NT2/D1 (cell line): ENCODE results near the gene EPB41L4A.
A peak's percentile ranks its signal among the peaks of the same experiment; 100 is the strongest.

Source experiments
- DNase-seq: peaks from one replicate; pipeline ENCODE4 v3.0.0-alpha.2; 2011; ENCODE audit warnings: low read depth, low spot score
- H3K27me3 ChIP-seq: 2 replicates; pipeline ENCODE4 v1.6.0; 2011; ENCODE audit warnings: mild to moderate bottlenecking; ENCODE audit not compliant: insufficient read length, insufficient read depth
- H3K36me3 ChIP-seq: 2 replicates; pipeline ENCODE4 v1.6.1; 2011; ENCODE audit warnings: mild to moderate bottlenecking, low read length, mixed read lengths; ENCODE audit not compliant: insufficient read depth, insufficient read length
- H3K4me1 ChIP-seq: 2 replicates; pipeline ENCODE4 v1.5.1; 2011; ENCODE audit not compliant: insufficient read depth, insufficient read length
- H3K4me3 ChIP-seq: 2 replicates; pipeline ENCODE4 v1.5.1; 2011; ENCODE audit warnings: low read depth; ENCODE audit not compliant: insufficient read length
- H3K9ac ChIP-seq: 2 replicates; pipeline ENCODE4 v1.6.0; 2011; ENCODE audit warnings: low read depth; ENCODE audit not compliant: insufficient read length
- H3K9me3 ChIP-seq: 2 replicates; pipeline ENCODE4 v1.5.1; 2011; ENCODE audit warnings: mild to moderate bottlenecking, low read length; ENCODE audit not compliant: insufficient read depth
- SUZ12 ChIP-seq: IDR thresholded peaks from 2 replicates; pipeline ENCODE4 v1.6.1; 2011; ENCODE audit not compliant: insufficient read length, insufficient read depth; ENCODE audit errors: extremely low read depth
- YY1 ChIP-seq: IDR thresholded peaks from 2 replicates; pipeline ENCODE4 v1.6.1; 2011; ENCODE audit not compliant: insufficient read length, insufficient read depth
- ZNF274 ChIP-seq: IDR thresholded peaks from 2 replicates; pipeline ENCODE4 v1.6.1; 2011; ENCODE audit warnings: mild to moderate bottlenecking, low read depth, low read length

Gene EPB41L4A

GRCh38 chr5:112253478-112254250 is 165.4 kb downstream of the EPB41L4A start:
- no peak for DNase-seq
- TF ChIP-seq SUZ12: no peak
- TF ChIP-seq ZNF274: no peak
- no peak for TF ChIP-seq YY1
- no peaks in the 10 kb centered on the region for H3K9me3 ChIP-seq
- H3K4me3 ChIP-seq: no peak overlapping the region
- H3K4me1 ChIP-seq: no peaks in the 10 kb centered on the region
- H3K9ac ChIP-seq: no peak overlapping the region
- no peaks in the 10 kb centered on the region for H3K27me3 ChIP-seq
- H3K36me3 ChIP-seq: no peaks in the 10 kb centered on the region

- DNase-seq: no peak
- Histone ChIP-seq H3K9me3 (no peaks in the 10 kb centered on the region), H3K9ac (no peak overlapping the region), H3K4me3 (no peak overlapping the region), H3K4me1 (no peaks in the 10 kb centered on the region), H3K27me3 (no peaks in the 10 kb centered on the region), H3K36me3 (no peaks in the 10 kb centered on the region)
- TF ChIP-seq ZNF274 (no peak), YY1 (no peak)
Observed at GRCh38 chr5:112250551-112250950, 168.5 kb downstream of the EPB41L4A start.

- H3K9me3 ChIP-seq: no peaks in the 10 kb centered on the region
- TF ChIP-seq YY1 (no peak), SUZ12 (no peak), ZNF274 (no peak)
Observed at GRCh38 chr5:112248623-112249022, 170.5 kb downstream of the EPB41L4A start.

GRCh38 chr5:112247960-112248359 is 171.1 kb downstream of the EPB41L4A start:
- no peak overlapping the region for H3K9ac ChIP-seq
- H3K36me3 ChIP-seq: no peaks in the 10 kb centered on the region
- H3K9me3 ChIP-seq: no peaks in the 10 kb centered on the region
- no peak for DNase-seq
- no peak overlapping the region for H3K4me3 ChIP-seq
- no peaks in the 10 kb centered on the region for H3K27me3 ChIP-seq
- H3K4me1 ChIP-seq: no peaks in the 10 kb centered on the region
- TF ChIP-seq YY1 (no peak), ZNF274 (no peak), SUZ12 (no peak)

More at GRCh38 chr5:112248623-112249022, 170.5 kb downstream of the EPB41L4A start:
- Histone ChIP-seq H3K4me3 (no peak overlapping the region), H3K9ac (no peak overlapping the region), H3K36me3 (no peaks in the 10 kb centered on the region), H3K27me3 (no peaks in the 10 kb centered on the region), H3K4me1 (no peaks in the 10 kb centered on the region)
- no peak for DNase-seq

GRCh38 chr5:112245656-112246055 is 173.4 kb downstream of the EPB41L4A start:
- H3K9me3 ChIP-seq: no peaks in the 10 kb centered on the region
- no peak overlapping the region for H3K9ac ChIP-seq
- DNase-seq: no peak
- TF ChIP-seq YY1: no peak
- TF ChIP-seq SUZ12: no peak
- TF ChIP-seq ZNF274: no peak
- H3K36me3 ChIP-seq: no peaks in the 10 kb centered on the region
- no peak overlapping the region for H3K4me3 ChIP-seq
- no peaks in the 10 kb centered on the region for H3K27me3 ChIP-seq
- no peaks in the 10 kb centered on the region for H3K4me1 ChIP-seq

- no peaks in the 10 kb centered on the region for H3K4me1 ChIP-seq
- H3K9me3 ChIP-seq: no peaks in the 10 kb centered on the region
- no peaks in the 10 kb centered on the region for H3K27me3 ChIP-seq
- no peak for DNase-seq
- H3K4me3 ChIP-seq: no peak overlapping the region
- no peak overlapping the region for H3K9ac ChIP-seq
- no peaks in the 10 kb centered on the region for H3K36me3 ChIP-seq
- TF ChIP-seq ZNF274: no peak
Observed at GRCh38 chr5:112239996-112240395, 179.1 kb downstream of the EPB41L4A start.

- DNase-seq: no peak
- H3K9ac ChIP-seq: no peak overlapping the region
- H3K36me3 ChIP-seq: no peaks in the 10 kb centered on the region
- H3K4me1 ChIP-seq: no peaks in the 10 kb centered on the region
- no peak overlapping the region for H3K4me3 ChIP-seq
- no peaks in the 10 kb centered on the region for H3K9me3 ChIP-seq
- TF ChIP-seq ZNF274: no peak
- no peak for TF ChIP-seq YY1
- no peak for TF ChIP-seq SUZ12
- H3K27me3 ChIP-seq: no peaks in the 10 kb centered on the region
Observed at GRCh38 chr5:112238473-112238872, 180.6 kb downstream of the EPB41L4A start.

GRCh38 chr5:112237456-112237855 is 181.6 kb downstream of the EPB41L4A start:
- Histone ChIP-seq H3K9me3 (no peaks in the 10 kb centered on the region), H3K9ac (no peak overlapping the region), H3K4me3 (no peak overlapping the region), H3K27me3 (no peaks in the 10 kb centered on the region), H3K36me3 (no peaks in the 10 kb centered on the region), H3K4me1 (no peaks in the 10 kb centered on the region)
- TF ChIP-seq ZNF274 (no peak), YY1 (no peak), SUZ12 (no peak)
- peak; percentile 20 for DNase-seq
